SU-DHL-6 (cell line): ENCODE data around the gene EMX1.

Experiments used
- H2AFZ ChIP-seq: fragments of 200-600 bp; sonication (generic); 2 replicates; pipeline ENCODE4 v1.6.1; 2014; ENCODE audit warnings: low read depth, mild to moderate bottlenecking, moderate library complexity, mixed read lengths, antibody characterized with exemption, low read length; ENCODE audit not compliant: severe bottlenecking
- H3F3A ChIP-seq: fragments of 200-600 bp; shearing (Covaris generic); 2 replicates; pipeline ENCODE4 v1.6.0; 2016; ENCODE audit warnings: antibody characterized with exemption, mild to moderate bottlenecking; ENCODE audit not compliant: insufficient read depth
- H3K27ac ChIP-seq: fragments of 200-600 bp; sonication (generic); 2 replicates; pipeline ENCODE4 v1.5.1; 2016; ENCODE audit warnings: low read depth, mild to moderate bottlenecking, low read length, moderate library complexity, mixed read lengths
- H3K27me3 ChIP-seq: fragments of 200-600 bp; sonication (generic), shearing (Covaris generic); 2 replicates; pipeline ENCODE4 v1.6.0; 2014; ENCODE audit warnings: mild to moderate bottlenecking, low read length
- H3K36me3 ChIP-seq: fragments of 200-600 bp; sonication (generic); 2 replicates; pipeline ENCODE4 v1.6.1; 2014; ENCODE audit warnings: mild to moderate bottlenecking, low read length, mixed read lengths
- H3K4me2 ChIP-seq: fragments of 300-600, 200-600 bp; shearing (Covaris generic), sonication (generic); 2 replicates; pipeline ENCODE4 v1.6.0; 2014; ENCODE audit warnings: low read length, low read depth, mild to moderate bottlenecking; ENCODE audit not compliant: poor library complexity, severe bottlenecking
- H3K4me3 ChIP-seq: fragments of 200-600 bp; sonication (generic); 2 replicates; pipeline ENCODE4 v1.5.1; 2014; ENCODE audit warnings: antibody characterized with exemption, low read length, mild to moderate bottlenecking, mixed read lengths; ENCODE audit not compliant: insufficient read depth, poor library complexity, severe bottlenecking
- H3K79me2 ChIP-seq: fragments of 200-600 bp; sonication (generic); 2 replicates; pipeline ENCODE4 v1.6.1; 2014; ENCODE audit warnings: mild to moderate bottlenecking, low read length, moderate library complexity; ENCODE audit not compliant: insufficient read depth
- H3K9ac ChIP-seq: fragments of 200-600 bp; sonication (generic); 2 replicates; pipeline ENCODE4 v1.7.0; 2014; ENCODE audit warnings: mild to moderate bottlenecking, low read length
- H3K9me2 ChIP-seq: fragments of 200-600 bp; sonication (generic); replicated peaks from 2 replicates; pipeline ENCODE4 v1.6.1; 2014; ENCODE audit warnings: low read length; ENCODE audit not compliant: insufficient read depth
- H3K9me3 ChIP-seq: fragments of 200-600 bp; sonication (generic); 2 replicates; pipeline ENCODE4 v1.6.1; 2014; ENCODE audit warnings: low read length, mixed read lengths; ENCODE audit not compliant: insufficient read depth
- H4K20me1 ChIP-seq: fragments of 200-600 bp; sonication (generic); 2 replicates; pipeline ENCODE4 v1.6.1; 2014; ENCODE audit warnings: low read depth, mild to moderate bottlenecking, antibody characterized with exemption, low read length, moderate library complexity, mixed read lengths
- CTCF ChIP-seq: fragments of 200-600 bp; sonication (generic); IDR thresholded peaks from one replicate; pipeline ENCODE4 v1.5.1; 2017; ENCODE audit warnings: antibody characterized with exemption, mild to moderate bottlenecking, low read length, moderate library complexity; ENCODE audit not compliant: insufficient read depth, poor library complexity, severe bottlenecking
- EZH2phosphoT487 ChIP-seq: fragments of 200-600 bp; sonication (generic), shearing (Covaris generic); conservative IDR thresholded peaks from 2 replicates; pipeline ENCODE4 v1.6.1; 2018; ENCODE audit warnings: mild to moderate bottlenecking, antibody characterized with exemption, low read length, moderate library complexity, mixed read lengths

Gene EMX1

DNA sequence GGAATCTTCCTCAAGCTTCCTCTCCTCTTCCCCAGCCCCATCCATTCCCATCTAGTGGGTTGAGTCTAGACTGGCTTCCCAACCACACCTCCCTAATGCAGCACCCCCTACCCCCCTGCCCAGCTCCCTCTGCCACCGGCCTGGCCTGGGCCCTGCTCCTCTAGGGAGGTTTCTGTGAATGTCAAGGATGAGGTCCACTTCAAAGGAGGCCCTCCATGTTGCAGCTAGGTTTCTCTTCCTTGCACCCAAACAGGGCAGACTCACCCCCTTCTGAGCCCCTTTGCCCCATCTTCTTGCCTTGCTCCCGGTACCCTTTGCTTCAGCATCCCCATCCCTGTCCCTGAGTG lies 18.3 kb downstream of the EMX1 start:
- Histone ChIP-seq H4K20me1 (no peaks in the 10 kb centered on the region), H3F3A (no peaks in the 10 kb centered on the region), H3K27ac (no peak overlapping the region), H3K9me2 (no peaks in the 10 kb centered on the region), H3K27me3 (no peaks in the 10 kb centered on the region), H2AFZ (no peak overlapping the region), H3K79me2 (no peaks in the 10 kb centered on the region), H3K9ac (no peak overlapping the region), H3K4me3 (no peak overlapping the region), H3K36me3 (no peaks in the 10 kb centered on the region), H3K9me3 (no peaks in the 10 kb centered on the region), H3K4me2 (no peak overlapping the region)
- TF ChIP-seq CTCF (no peak), EZH2phosphoT487 (no peak)

- Histone ChIP-seq H2AFZ (no peak overlapping the region), H3K9ac (no peak overlapping the region), H3K36me3 (no peaks in the 10 kb centered on the region), H3F3A (no peaks in the 10 kb centered on the region), H3K27ac (no peak overlapping the region), H3K9me3 (no peaks in the 10 kb centered on the region), H3K4me3 (no peak overlapping the region), H3K27me3 (no peaks in the 10 kb centered on the region), H4K20me1 (no peaks in the 10 kb centered on the region), H3K79me2 (no peaks in the 10 kb centered on the region), H3K4me2 (no peak overlapping the region), H3K9me2 (no peaks in the 10 kb centered on the region)
- TF ChIP-seq EZH2phosphoT487 (no peak), CTCF (no peak)
These were observed 19.5 kb downstream of the EMX1 start for GRCh38 chr2:72936660-72937355.

DNA sequence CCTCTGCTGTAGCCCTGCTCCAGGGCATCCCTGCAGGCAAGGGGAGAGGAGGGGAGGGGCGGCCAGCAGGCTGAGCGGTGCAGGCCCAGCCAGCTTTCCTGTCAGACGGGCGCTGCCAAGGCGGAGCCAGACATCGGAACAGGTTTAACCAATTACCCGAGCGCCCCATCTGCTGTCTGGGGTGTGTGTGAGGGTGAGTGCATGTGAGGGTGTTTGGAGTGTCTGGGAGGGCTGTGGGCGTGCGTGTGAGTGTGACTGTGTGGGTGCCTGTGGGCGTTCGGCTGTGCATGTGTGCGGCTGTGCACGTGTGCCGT lies 20.0 kb downstream of the EMX1 start:
- no peaks in the 10 kb centered on the region for H3K27me3 ChIP-seq

More for the DNA sequence above, 20.0 kb downstream of the EMX1 start:
- Histone ChIP-seq H3K36me3 (no peaks in the 10 kb centered on the region), H3K4me3 (no peak overlapping the region), H3F3A (no peaks in the 10 kb centered on the region), H3K9ac (no peak overlapping the region), H3K4me2 (no peak overlapping the region), H3K27ac (no peak overlapping the region), H3K9me2 (no peaks in the 10 kb centered on the region), H3K79me2 (no peaks in the 10 kb centered on the region), H2AFZ (no peak overlapping the region), H3K9me3 (no peaks in the 10 kb centered on the region), H4K20me1 (no peaks in the 10 kb centered on the region)
- TF ChIP-seq EZH2phosphoT487 (no peak), CTCF (no peak)
